ENCODE measurements around the gene RGS1. TPM values are rescaled to one million over a fixed set of nuclear protein-coding genes. Genes with fewer than 3 reads are reported as not detected.

The RGS1 gene
- total RNA-seq, 1 experiment from 2014 or later = not detected

GRCh38 chr1:192601143-192601542, 25.6 kb downstream of the RGS1 start:
- no peak for TF ChIP-seq POLR2AphosphoS5 (IDR thresholded peaks at IDR 0.05; ENCODE audit: low read depth, low read length)
- no peak for TF ChIP-seq POLR2A (IDR thresholded peaks at IDR 0.05; ENCODE audit: borderline replicate concordance, extremely low read depth, insufficient read depth, insufficient read length)
- CTCF ChIA-PET = no interaction called here
- no peaks in the 10 kb centered on the region for H3K79me2 ChIP-seq (ENCODE audit: insufficient read depth, low read length)
- no peak overlapping the region for H3K4me3 ChIP-seq (replicated peaks in 1 of 2; ENCODE audit: low read depth in 1 of 2, low read length in 2 of 2)
- no peak overlapping the region for H2AFZ ChIP-seq (ENCODE audit: low read depth, low read length, poor library complexity, severe bottlenecking)
- RAD21 ChIA-PET (ENCODE audit: low non-redundant PET in 1 of 2, low total read pairs in 2 of 2, uncharacterized antibody in 2 of 2, unreplicated experiment in 2 of 2) = no interaction called here
- H3K9me3 ChIP-seq (ENCODE audit: control insufficient read depth in 1 of 2, insufficient read depth in 1 of 2, low read depth in 1 of 2, low read length in 2 of 2) = no peaks in the 10 kb centered on the region
- H3K9ac ChIP-seq (ENCODE audit: low read length) = no peak overlapping the region
- no peaks in the 10 kb centered on the region for H4K20me1 ChIP-seq (ENCODE audit: insufficient read depth)
- intact Hi-C loops (cut with micrococcal nuclease) = no loop called here
- no TSS peak for BruUV-seq (replicated peaks)
- H3K36me3 ChIP-seq (ENCODE audit: control insufficient read depth in 1 of 2, insufficient read depth in 2 of 2, low read length in 2 of 2) = no peaks in the 10 kb centered on the region
- POLR2A ChIA-PET = no interaction called here
- H3K27me3 ChIP-seq (ENCODE audit: insufficient read depth, low read length) = no peaks in the 10 kb centered on the region
- H3K4me2 ChIP-seq (ENCODE audit: low read length) = no peak overlapping the region
- peaks cover 0 to 6% of the 10 kb centered on the region in 2 experiments; a peak in 2 of 4 replicates for H3K4me1 ChIP-seq (ENCODE audit: control insufficient read depth in 1 of 2, insufficient read depth in 2 of 2, low read length in 2 of 2)
- no peaks in the 10 kb centered on the region for H3K9me2 ChIP-seq (ENCODE audit: insufficient read depth)
- no peak for DNase-seq (ENCODE audit: low read depth, low spot score)
- H3K27ac ChIP-seq (ENCODE audit: low read depth, low read length) = no peak overlapping the region
- ATAC-seq = no peak

GRCh38 chr1:192601567-192601966, 26.0 kb downstream of the RGS1 start:
- ChIA-PET CTCF (no interaction called here), RAD21 (ENCODE audit: low non-redundant PET in 1 of 2, low total read pairs in 2 of 2, uncharacterized antibody in 2 of 2, unreplicated experiment in 2 of 2) (no interaction called here), POLR2A (no interaction called here)
- Histone ChIP-seq H3K27me3 (ENCODE audit: insufficient read depth, low read length) (no peaks in the 10 kb centered on the region), H3K36me3 (ENCODE audit: control insufficient read depth in 1 of 2, insufficient read depth in 2 of 2, low read length in 2 of 2) (no peaks in the 10 kb centered on the region), H3K9me2 (ENCODE audit: insufficient read depth) (no peaks in the 10 kb centered on the region), H3K4me2 (ENCODE audit: low read length) (peak overlapping the region; percentile 16; the same call in 1 of the 2 replicates), H3K4me3 (replicated peaks in 1 of 2; ENCODE audit: low read depth in 1 of 2, low read length in 2 of 2) (no peak overlapping the region), H2AFZ (ENCODE audit: low read depth, low read length, poor library complexity, severe bottlenecking) (no peak overlapping the region), H3K9ac (ENCODE audit: low read length) (no peak overlapping the region), H3K9me3 (ENCODE audit: control insufficient read depth in 1 of 2, insufficient read depth in 1 of 2, low read depth in 1 of 2, low read length in 2 of 2) (no peaks in the 10 kb centered on the region), H3K27ac (ENCODE audit: low read depth, low read length) (no peak overlapping the region), H3K4me1 (ENCODE audit: control insufficient read depth in 1 of 2, insufficient read depth in 2 of 2, low read length in 2 of 2) (peaks cover 0 to 6% of the 10 kb centered on the region in 2 experiments; a peak in 2 of 4 replicates), H4K20me1 (ENCODE audit: insufficient read depth) (no peaks in the 10 kb centered on the region), H3K79me2 (ENCODE audit: insufficient read depth, low read length) (no peaks in the 10 kb centered on the region)
- DNase-seq (ENCODE audit: low read depth, low spot score) (no peak), ATAC-seq (no peak)
- intact Hi-C loops (cut with micrococcal nuclease) = no loop called here
- TF ChIP-seq JUND (IDR thresholded peaks at IDR 0.05) (peak; percentile 29; the same call in 1 of the 2 replicates), FOSL1 (IDR thresholded peaks at IDR 0.05; ENCODE audit: low read depth) (peak; percentile 63), RAD21 (IDR thresholded peaks at IDR 0.05; ENCODE audit: low read depth) (no peak)
- BruUV-seq (replicated peaks) = no TSS peak

Data from HCT116 (cell line).